Stimulated activated CD4-positive, alpha-beta T cell treated with anti-CD3 and anti-CD28 coated beads, Interleukin-4, amount 100 ng/mL, for 4 hours (primary cell): ENCODE results near the gene ERGIC1.
"Not testable (repeated sequence)": the region's sequence is repeated elsewhere in the genome, so short reads cannot be mapped to it uniquely, and the experiment has no call there.

Experiments used
- DNase-seq, 2 experiments: peaks; one replicate each; pipeline ENCODE4 v3.0.0-alpha.2; 2020

Gene ERGIC1

DNA sequence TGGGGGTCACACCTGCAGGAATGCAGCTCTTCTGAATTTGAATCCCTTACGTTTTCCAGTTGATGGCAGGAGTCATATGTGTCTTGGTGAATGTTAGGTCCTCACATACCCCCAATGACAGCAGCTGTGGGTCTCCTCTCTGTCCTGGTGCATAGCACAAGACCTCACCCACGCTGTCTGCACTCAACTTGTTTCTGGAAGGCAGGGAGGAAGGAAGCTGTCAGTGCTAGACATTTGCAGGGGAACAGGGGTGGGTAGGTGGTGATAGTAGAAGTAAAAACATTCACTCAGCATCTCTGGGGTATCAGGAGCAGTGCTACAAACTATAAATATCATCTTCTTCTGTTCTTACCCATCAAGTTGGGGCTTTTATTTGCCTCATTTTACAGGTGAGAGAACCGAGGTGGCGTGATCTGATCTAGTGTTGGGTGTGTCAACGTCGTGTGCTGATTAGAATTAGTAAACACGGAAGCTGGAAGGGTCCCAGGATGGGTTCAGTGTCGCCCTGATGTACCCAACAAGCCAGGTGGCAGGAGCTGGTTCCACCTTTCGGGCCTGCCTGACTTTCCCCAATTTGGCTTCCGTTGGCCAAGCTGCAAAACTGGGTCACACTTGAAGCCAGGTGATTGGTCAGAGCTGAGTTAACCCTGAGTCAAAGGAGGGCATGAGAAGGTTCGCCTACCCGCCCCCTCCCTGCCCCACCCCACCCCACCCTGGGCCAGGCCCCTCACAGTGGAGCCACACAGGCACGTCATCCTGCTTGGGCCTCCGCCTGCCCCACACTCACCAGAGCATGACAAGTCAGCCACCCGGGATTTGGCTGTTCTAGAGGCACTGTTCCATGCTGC, 15.8 kb downstream of the ERGIC1 start:
- no peak for DNase-seq

DNA sequence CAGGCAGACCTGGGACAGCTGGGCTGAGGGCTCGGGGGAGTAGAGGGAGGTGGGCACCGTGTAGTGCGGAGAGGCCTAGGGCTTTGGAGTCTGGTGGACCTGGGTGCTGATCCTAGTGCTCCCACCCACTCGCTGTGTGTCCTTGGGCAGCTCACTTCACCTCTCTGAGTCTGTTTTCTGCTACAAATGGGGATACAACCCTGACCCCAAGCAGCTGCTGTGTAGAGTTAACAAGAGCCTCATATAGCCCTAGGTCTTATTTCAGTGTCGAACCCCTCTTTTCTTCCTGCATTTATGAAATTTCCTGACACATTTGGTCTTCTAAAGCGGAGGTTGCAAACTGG, 16.4 kb downstream of the ERGIC1 start:
- DNase-seq, result no peak

- DNase-seq, result not testable (repeated sequence)
These were observed 17.2 kb downstream of the ERGIC1 start for GRCh38 chr5:172851254-172851653.

DNA sequence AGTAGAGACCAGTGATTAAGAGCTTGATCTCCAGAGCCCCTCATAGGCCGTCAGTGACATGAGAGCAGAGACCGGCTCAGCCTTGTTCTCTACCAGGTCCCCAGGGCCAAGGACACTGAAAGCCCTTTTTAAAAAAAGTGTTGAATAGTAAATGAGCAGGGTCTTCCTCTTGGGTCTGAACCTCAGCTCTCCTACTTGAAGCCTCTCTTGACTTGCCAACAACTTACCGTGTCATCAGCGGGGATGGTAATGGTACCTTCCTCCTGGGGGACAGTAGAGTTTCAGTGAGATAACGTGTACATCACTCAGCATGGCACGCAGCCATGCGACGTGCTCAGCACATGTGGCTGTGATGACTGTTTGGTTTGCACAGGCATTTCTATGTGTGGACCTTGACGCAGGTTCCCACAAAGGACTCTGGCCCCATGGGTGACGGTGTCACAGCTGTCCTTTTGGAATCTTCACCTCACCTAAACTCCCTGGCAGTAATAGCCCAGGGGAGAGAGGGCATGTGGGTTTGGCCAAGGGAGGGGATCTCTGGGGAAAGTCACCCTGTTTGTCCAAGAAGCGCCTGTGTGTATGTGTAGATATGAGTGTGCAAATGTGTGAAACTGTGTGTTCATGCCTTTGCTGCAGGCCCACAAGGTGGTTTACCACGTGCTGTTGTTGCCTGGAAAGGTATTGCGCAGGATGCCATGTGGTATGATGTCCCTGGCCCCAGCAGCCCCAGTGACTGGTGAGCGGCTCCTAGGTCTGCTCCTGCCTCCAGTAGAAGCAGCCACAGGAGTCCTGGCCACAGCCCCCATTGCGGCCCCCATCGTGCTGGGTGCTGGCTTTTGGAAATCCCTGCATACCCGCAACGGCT, 18.7 kb downstream of the ERGIC1 start:
- DNase-seq, result no peak

GRCh38 chr5:172853355-172853975, 19.4 kb downstream of the ERGIC1 start:
- DNase-seq, result no peak

- DNase-seq, result no peak
These were observed 20.4 kb downstream of the ERGIC1 start for GRCh38 chr5:172854451-172854871.

- no peak for DNase-seq
These were observed 20.9 kb downstream of the ERGIC1 start for GRCh38 chr5:172854971-172855370.

GRCh38 chr5:172855597-172856292, 21.7 kb downstream of the ERGIC1 start:
- no peak for DNase-seq

- no peak for DNase-seq
These were observed 22.3 kb downstream of the ERGIC1 start for GRCh38 chr5:172856336-172856735.

GRCh38 chr5:172857982-172858381, 23.9 kb downstream of the ERGIC1 start:
- DNase-seq, result no peak

- no peak for DNase-seq
These were observed 24.5 kb downstream of the ERGIC1 start for GRCh38 chr5:172858511-172858989.

DNA sequence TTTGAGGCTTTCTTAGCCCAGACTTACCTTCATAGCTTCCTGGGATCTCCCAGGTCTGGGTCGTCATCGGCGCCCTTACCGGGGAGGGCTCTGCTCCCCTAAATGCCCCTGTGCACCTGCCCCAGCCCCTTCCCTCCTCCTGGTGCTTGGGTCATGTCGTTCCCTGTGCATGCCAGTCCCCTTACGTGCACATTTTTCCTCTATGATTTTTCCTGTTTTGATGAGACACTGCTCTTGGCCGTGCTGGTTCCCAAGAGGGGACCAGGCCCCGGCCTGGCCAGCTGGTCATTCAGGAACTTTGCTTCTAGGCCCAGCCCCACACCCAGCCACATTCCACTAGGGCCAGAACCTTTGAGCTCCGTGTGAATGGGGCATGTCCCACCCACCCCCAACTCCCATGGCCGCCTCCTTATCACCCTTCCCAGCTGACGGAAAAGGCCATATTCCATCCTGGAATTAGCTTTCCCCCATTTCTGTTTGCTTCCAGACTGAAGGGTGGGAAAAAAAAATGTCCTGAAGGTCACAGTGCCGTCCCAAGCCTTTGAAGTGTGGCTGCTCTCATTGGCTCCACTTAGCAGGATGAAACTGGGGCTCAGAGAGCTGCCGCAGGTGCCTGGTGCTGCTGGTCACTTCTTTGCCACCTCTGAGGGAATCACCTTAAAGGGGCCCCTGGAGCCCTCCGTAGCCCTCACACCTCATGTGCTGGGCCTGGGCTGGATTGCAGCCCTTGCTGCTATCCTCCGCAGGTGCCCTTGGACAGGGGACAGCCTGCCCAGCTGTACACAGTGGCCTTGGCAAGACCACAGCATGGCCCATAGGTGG, 25.1 kb downstream of the ERGIC1 start:
- no peak for DNase-seq

- DNase-seq, result no peak
These were observed 25.9 kb downstream of the ERGIC1 start for GRCh38 chr5:172859966-172860365.

DNA sequence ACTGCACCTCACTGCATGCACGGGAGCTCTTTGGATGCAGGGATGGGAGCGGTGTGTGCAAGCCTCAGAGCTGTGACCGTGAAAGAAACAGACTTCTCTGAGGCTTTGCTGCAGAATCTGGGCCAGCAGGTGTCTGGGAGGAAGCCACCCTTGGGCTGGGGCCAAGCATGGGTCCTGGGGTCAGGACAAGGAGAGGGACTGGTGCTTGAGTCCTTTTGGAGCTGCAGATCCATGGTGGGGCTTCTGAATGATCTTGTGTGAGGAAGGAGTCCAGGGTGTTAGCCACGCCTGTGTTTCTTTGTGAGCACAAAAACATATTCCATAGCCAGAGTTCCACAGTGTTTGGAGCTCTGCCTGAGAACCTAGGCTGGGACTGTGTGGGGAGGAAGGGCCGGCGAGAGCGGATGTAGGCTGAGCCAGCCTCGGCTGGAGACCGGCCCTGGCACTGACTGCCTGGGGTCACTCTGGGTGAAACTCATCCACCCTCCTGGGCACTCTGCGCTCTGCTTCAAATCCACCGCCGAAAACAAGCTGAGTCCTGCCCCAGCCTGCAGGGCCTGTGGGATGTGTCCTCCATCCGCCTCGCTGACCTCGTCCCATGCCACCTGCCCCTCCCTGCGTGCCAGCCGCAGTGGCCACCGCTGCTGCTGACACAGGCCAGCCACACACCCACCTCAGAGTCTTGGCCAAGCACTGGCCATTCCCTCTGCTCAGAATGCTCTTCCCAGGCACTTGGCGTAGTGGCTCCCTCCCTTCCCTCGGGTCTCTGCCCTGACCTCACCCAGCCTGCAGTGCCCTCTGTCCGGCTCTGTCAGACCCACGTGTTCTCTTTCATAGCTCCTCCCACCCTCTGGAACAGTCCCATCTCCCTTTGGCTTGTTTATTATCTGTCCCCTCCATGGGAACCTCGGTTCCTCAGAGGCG, 26.7 kb downstream of the ERGIC1 start:
- DNase-seq, result no peak

- no peak for DNase-seq
These were observed 27.4 kb downstream of the ERGIC1 start for GRCh38 chr5:172861461-172861860.

DNA sequence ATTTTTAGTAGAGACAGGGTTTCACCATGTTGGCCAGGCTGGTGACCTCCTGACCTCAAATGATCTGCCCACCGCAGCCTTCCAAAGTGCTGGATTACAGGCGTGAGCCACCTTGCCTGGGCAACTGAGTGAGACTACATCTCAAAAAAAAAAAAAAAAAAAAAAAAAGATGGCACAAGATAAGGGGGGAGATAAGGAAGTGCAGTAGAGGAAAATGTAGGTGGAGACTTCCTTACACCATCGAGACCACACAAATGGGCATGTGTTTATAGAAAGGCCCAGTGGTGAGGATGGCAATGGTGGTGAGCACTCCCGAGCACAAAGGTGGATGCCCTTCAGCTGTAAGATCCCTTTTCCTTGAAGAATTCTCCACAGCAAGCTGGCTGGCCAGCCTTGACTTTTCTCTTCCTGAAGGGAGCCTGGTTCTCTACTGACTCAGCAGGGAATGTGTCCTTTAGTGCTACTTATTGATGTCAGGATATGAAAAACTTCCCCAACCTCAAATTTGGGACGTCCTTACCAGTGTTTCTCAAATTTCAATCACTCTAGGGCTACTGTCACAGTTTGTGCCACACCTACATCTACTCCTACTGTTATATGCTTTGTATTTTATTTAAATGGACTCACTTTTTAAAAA, 28.2 kb downstream of the ERGIC1 start:
- DNase-seq, result no peak

- DNase-seq, result not testable (repeated sequence)
These were observed 30.1 kb downstream of the ERGIC1 start for GRCh38 chr5:172864171-172864570.

GRCh38 chr5:172864747-172865146, 30.7 kb downstream of the ERGIC1 start:
- DNase-seq, result no peak

DNA sequence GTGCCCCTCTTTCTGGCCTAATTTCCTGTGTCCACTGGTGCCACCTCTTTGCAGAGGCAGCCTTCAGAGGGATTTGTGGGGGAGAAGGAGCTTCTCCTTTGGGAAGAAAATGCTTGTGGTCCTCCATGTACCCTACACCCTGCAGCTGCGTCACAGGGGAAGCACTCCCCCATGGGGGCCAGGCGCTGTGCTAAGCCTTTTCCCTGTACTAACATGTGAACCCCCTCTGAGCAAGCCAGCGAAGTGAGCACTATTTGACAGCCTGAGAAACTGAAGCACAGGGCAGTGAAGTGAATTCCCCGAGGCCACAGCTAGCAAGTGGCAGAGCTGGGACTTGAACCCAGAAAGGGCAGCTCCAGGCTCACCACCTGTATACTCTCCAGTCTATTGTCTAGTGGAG, 32.3 kb downstream of the ERGIC1 start:
- DNase-seq, result no peak
